GM12878 (cell line): Measurements from ENCODE around the gene MPV17. TPM values are rescaled to one million over a fixed set of nuclear protein-coding genes. Genes with fewer than 3 reads are reported as not detected.
A peak's percentile ranks its signal among the peaks of the same experiment; 100 is the strongest.

Experiments used
- ATAC-seq: fragments of 200-7000 bp; cut with Tn5 transposase; 3 replicates; pipeline ENCODE4 v1.9.1; 2020; ENCODE audit warnings: mild to moderate bottlenecking, moderate library complexity
- BruUV-seq: library from RNA; stranded (reverse); fragments of 400-500 nt; replicated peaks from 2 replicates; lab custom pipeline; 2021; lab: Mats Ljungman, UMichigan
- CTCF ChIA-PET: fragments of 300-600 bp; sonication (Branson Sonifier 250); formaldehyde crosslinking; extraction: SDS; loops from one replicate; lab custom pipeline; 2021; ENCODE audit warnings: inconsistent platforms; lab: Yijun Ruan, JAX
- POLR2A ChIA-PET: fragments of 350-600 bp; formaldehyde crosslinking; extraction: SDS; loops from one replicate; lab custom pipeline; 2021; ENCODE audit warnings: inconsistent platforms; lab: Charles Lee
- RAD21 ChIA-PET: fragments of 300-600 bp; sonication (Branson Sonifier 250); formaldehyde crosslinking; loops from one replicate; lab custom pipeline; 2023; ENCODE audit warnings: antibody characterized with exemption; ENCODE audit not compliant: unreplicated experiment; lab: Charles Lee
- SMC1A ChIA-PET: fragments of 300-600 bp; sonication (Branson Sonifier 250); formaldehyde crosslinking; loops from one replicate; lab custom pipeline; 2023; ENCODE audit not compliant: unreplicated experiment, uncharacterized antibody; lab: Charles Lee
- DNase-seq: peaks from one replicate; pipeline ENCODE4 v3.0.0-alpha.2; 2011; ENCODE audit warnings: low read depth, low spot score
- FAIRE-seq: peaks from 3 replicates; lab custom pipeline; 2011; peaks lifted over from hg19 to GRCh38; lab: Jason Lieb, UNC
- H2AFZ ChIP-seq: 2 replicates; pipeline ENCODE4 v1.6.0; 2011; ENCODE audit warnings: low read depth, low read length, control low read depth; ENCODE audit not compliant: control insufficient read depth
- H3K27ac ChIP-seq: 2 replicates; pipeline ENCODE4 v1.5.1; 2011; ENCODE audit warnings: control low read depth; ENCODE audit not compliant: control insufficient read depth, insufficient read depth
- H3K27me3 ChIP-seq, 2 experiments: replicated peaks in 1 of 2; 2 replicates each; pipeline versions ENCODE4 v1.6.0 to v1.6.1; 2011; ENCODE audit warnings: low read length in 1 of 2; ENCODE audit not compliant: control insufficient read depth in 2 of 2, insufficient read depth in 2 of 2
- H3K36me3 ChIP-seq, 2 experiments: 2 replicates each; pipeline ENCODE4 v1.5.1; 2011; ENCODE audit warnings: low read length in 1 of 2; ENCODE audit not compliant: control insufficient read depth in 2 of 2, insufficient read depth in 2 of 2
- H3K4me1 ChIP-seq: 2 replicates; pipeline ENCODE4 v1.6.1; 2011; ENCODE audit warnings: mild to moderate bottlenecking, low read length, moderate library complexity, mixed read lengths; ENCODE audit not compliant: control insufficient read depth, insufficient read depth
- H3K4me2 ChIP-seq: 2 replicates; pipeline ENCODE4 v1.6.0; 2011; ENCODE audit warnings: control low read depth; ENCODE audit not compliant: control insufficient read depth, insufficient read depth
- H3K4me3 ChIP-seq: fragments of 200-600 bp; sonication (generic); 2 replicates; pipeline ENCODE4 v1.5.1; 2016
- H3K79me2 ChIP-seq: 2 replicates; pipeline ENCODE4 v1.6.0; 2011; ENCODE audit warnings: low read length; ENCODE audit not compliant: control insufficient read depth, insufficient read depth
- H3K9ac ChIP-seq: 2 replicates; pipeline ENCODE4 v1.8.0; 2011; ENCODE audit warnings: low read length, control low read depth, mixed read lengths; ENCODE audit not compliant: control insufficient read depth, insufficient read depth
- H3K9me3 ChIP-seq: replicated peaks from 3 replicates; pipeline ENCODE4 v1.5.1; 2011; ENCODE audit warnings: mild to moderate bottlenecking, low read length; ENCODE audit not compliant: control insufficient read depth, insufficient read depth
- H4K20me1 ChIP-seq: 2 replicates; pipeline ENCODE4 v1.6.0; 2011; ENCODE audit not compliant: control insufficient read depth, insufficient read depth
- ATF7 ChIP-seq: fragments of 450-650 bp; IDR thresholded peaks from 2 replicates; pipeline ENCODE4 v1.6.1; 2016; ENCODE audit warnings: low read depth, mild to moderate bottlenecking
- BRCA1 ChIP-seq: IDR thresholded peaks from 2 replicates; pipeline ENCODE4 v1.6.1; 2011; ENCODE audit warnings: low read depth, low read length, improper control_type of control experiment
- CBX5 ChIP-seq: sonication (generic); IDR thresholded peaks from 2 replicates; pipeline ENCODE4 v1.6.1; 2016; ENCODE audit warnings: low read depth, moderate library complexity, mild to moderate bottlenecking, inconsistent platforms
- ETV6 ChIP-seq, 2 experiments: fragments of 450-650 bp in 1 of 2; IDR thresholded peaks in 1 of 2; conservative IDR thresholded peaks in 1 of 2; 2 replicates each; pipeline ENCODE4 v1.6.1; 2014; ENCODE audit warnings: antibody characterized with exemption in 1 of 2, borderline replicate concordance in 1 of 2, low read depth in 1 of 2, mild to moderate bottlenecking in 1 of 2, moderate library complexity in 1 of 2
- FOXK2 ChIP-seq: fragments of 450-650 bp; IDR thresholded peaks from 2 replicates; pipeline ENCODE4 v1.6.1; 2017; ENCODE audit warnings: mild to moderate bottlenecking, moderate library complexity
- HDAC6 ChIP-seq: fragments of 200-600 bp; sonication (generic); IDR thresholded peaks from one replicate; pipeline ENCODE4 v1.8.0; 2017; ENCODE audit warnings: antibody characterized with exemption; ENCODE audit not compliant: unreplicated experiment
- JUND ChIP-seq: IDR thresholded peaks from 2 replicates; pipeline ENCODE4 v1.6.1; 2012; ENCODE audit warnings: low read depth, mild to moderate bottlenecking, low read length, improper control_type of control experiment, moderate library complexity
- KDM1A ChIP-seq: fragments of 200-600 bp; sonication (generic); IDR thresholded peaks from 2 replicates; pipeline ENCODE4 v1.6.1; 2016; ENCODE audit warnings: borderline replicate concordance
- LARP7 ChIP-seq: fragments of 450-650 bp; IDR thresholded peaks from 2 replicates; pipeline ENCODE4 v1.6.1; 2017; ENCODE audit warnings: mild to moderate bottlenecking
- NFXL1 ChIP-seq: fragments of 450-650 bp; IDR thresholded peaks from 2 replicates; pipeline ENCODE4 v1.6.1; 2017; ENCODE audit warnings: antibody characterized with exemption, mild to moderate bottlenecking, borderline replicate concordance
- RAD51 ChIP-seq: fragments of 450-650 bp; IDR thresholded peaks from 2 replicates; pipeline ENCODE4 v1.6.1; 2016; ENCODE audit warnings: moderate library complexity, mild to moderate bottlenecking, inconsistent platforms
- RELA ChIP-seq: fragments of 450-650 bp; IDR thresholded peaks from 2 replicates; pipeline ENCODE4 v1.8.0; 2014; ENCODE audit warnings: borderline replicate concordance; ENCODE audit not compliant: partially characterized antibody
- SMC3 ChIP-seq: IDR thresholded peaks from 2 replicates; pipeline ENCODE4 v1.6.1; 2011; ENCODE audit warnings: low read length, improper control_type of control experiment, borderline replicate concordance
- TBL1XR1 ChIP-seq: IDR thresholded peaks from 2 replicates; pipeline ENCODE4 v1.6.1; 2012; ENCODE audit warnings: low read depth, low read length, improper control_type of control experiment
- ZBED1 ChIP-seq: IDR thresholded peaks from 2 replicates; pipeline ENCODE4 v1.6.1; 2016; ENCODE audit warnings: borderline replicate concordance
- WGBS: methylation state at CpG from one replicate; pipeline ENCODE4 v1.1.6; 2016; ENCODE audit warnings: low lambda C conversion rate; ENCODE audit not compliant: insufficient replicate concordance, insufficient coverage; ENCODE audit errors: missing lambda C conversion rate; 5-methylcytosine and 5-hydroxymethylcytosine counted together
- in situ Hi-C: fragments of 300-500 bp; cut with MboI; formaldehyde crosslinking; loops from 9 replicates; pipeline ENCODE4 v1.14.3; 2018; ENCODE audit warnings: mixed read lengths
- intact Hi-C: fragments of 100-400 bp; cut with micrococcal nuclease; formaldehyde crosslinking; loops from one replicate; pipeline ENCODE4 v1.14.2; 2022; ENCODE audit not compliant: unreplicated experiment
- polyA plus RNA-seq, 11 experiments: library from polyadenylated mRNA; depleted of rRNA in 4 of 11; unstranded in 6 of 11; stranded (reverse) in 5 of 11; fragments of >200 nt; fragmentation: Nextera tagmentation in 4 of 11; fragmentation: Illumina TruSeq in 1 of 11; extraction: Ambion mirVana in 4 of 11; extraction: Trizol in 1 of 11; gene quantifications; 1 replicate in 1 of 11; 2 replicates in 10 of 11; pipeline versions ENCODE4 v1.2.1 to v1.2.3, GENCODE V29; 2011 to 2016; ENCODE audit warnings: inconsistent platforms in 2 of 11, missing spikeins in 2 of 11, low read depth in 1 of 11
- total RNA-seq, 4 experiments: library from RNA; depleted of rRNA in 3 of 4; stranded (reverse); fragments of >200 nt in 3 of 4; fragmentation: Illumina TruSeq in 1 of 4; extraction: Trizol in 1 of 4; gene quantifications; 2 replicates each; pipeline versions ENCODE4 v1.2.1 to v1.2.3, GENCODE V29; 2013 to 2021
- TF ChIP-seq, protein P1 (sequence below): IDR thresholded peaks from 2 replicates; pipeline ENCODE4 v1.6.1; 2011; ENCODE audit warnings: mild to moderate bottlenecking, low read depth, low read length, moderate library complexity; ENCODE audit not compliant: insufficient replicate concordance
- TF ChIP-seq, protein P2 (sequence below): IDR thresholded peaks from 2 replicates; pipeline ENCODE4 v1.6.1; 2012; ENCODE audit warnings: low read depth, low read length, improper control_type of control experiment
- TF ChIP-seq, protein P3 (sequence below): fragments of 450-650 bp; IDR thresholded peaks from 2 replicates; pipeline ENCODE4 v1.6.1; 2017; ENCODE audit warnings: borderline replicate concordance
- TF ChIP-seq, protein P4 (sequence below): fragments of 450-650 bp; IDR thresholded peaks from 2 replicates; pipeline ENCODE4 v1.6.1; 2016; ENCODE audit warnings: mild to moderate bottlenecking

MPV17 gene
- total and polyA plus RNA-seq, 10 of the 15 experiments (the other 5 are each of a cell fraction or from before 2014, with no cell fraction given) = 63.4 to 143 (median 89.0) TPM

DNA sequence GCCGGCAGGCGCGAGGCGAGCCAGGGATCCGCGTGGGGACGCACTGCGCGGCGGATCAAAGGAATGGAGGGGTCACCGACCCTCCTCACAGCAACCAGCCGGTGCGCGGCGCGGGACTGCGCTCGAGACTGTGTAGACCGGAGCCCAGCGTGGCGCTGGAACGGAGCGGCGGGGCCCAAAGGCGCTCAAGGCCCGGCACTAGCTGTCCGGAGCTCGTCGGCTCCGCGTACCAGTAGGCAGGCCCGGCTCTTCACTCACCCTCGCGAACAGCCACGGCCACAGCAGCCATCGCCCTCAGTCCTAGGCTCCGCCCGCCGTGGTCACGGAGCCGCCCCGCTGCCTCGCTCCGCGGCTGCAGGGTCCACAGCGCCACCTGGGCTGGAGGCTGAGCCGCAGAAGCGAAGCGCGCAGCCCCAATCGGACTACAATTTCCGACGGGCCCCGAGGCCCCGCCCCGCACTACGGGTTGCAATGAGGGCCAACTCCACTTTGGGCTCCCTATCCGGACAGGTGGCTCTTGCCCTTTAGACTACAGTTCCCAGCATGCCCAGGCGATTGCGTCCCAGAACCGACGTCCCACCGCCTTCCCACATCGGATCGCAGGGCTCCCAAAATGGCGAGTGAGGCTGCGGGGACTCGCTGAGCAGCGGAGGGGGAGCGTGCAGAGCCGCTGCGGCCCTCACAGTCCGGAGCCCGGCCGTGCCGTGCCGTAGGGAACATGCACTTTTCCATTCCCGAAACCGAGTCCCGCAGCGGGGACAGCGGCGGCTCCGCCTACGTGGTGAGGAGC, 47.3 kb upstream of the MPV17 start, which contains the start of the genes EIF2B4 and SNX17:
Gene EIF2B4, minus strand, starts transcription at position 313 of the 790 bp plus-strand sequence. Its CDS starts 24 bp downstream, at position 289.
Gene SNX17, plus strand, starts transcription at position 591 of the 790 bp plus-strand sequence. Its CDS starts 128 bp downstream, at position 719.
- H3K79me2 ChIP-seq = peaks cover 40% of the 10 kb centered on the region
- intact Hi-C loops = loop anchor here (1.0 to 5.0 kb wide), 4 partner anchors 10 to 47 kb away; partner anchors contain the start of genes GTF3C2, MPV17, PPM1G and ZNF513
- TF ChIP-seq CBX5 = peak; percentile 75; the same call in 1 of the 2 replicates
- TF ChIP-seq SMC3 = peak; percentile 46; the same call in 1 of the 2 replicates
- peak; percentile 17; the same call in 1 of the 2 replicates for TF ChIP-seq ATF7
- peak; percentile 58; the same call in 1 of the 2 replicates for TF ChIP-seq TBL1XR1
- TF ChIP-seq, protein P1, sequence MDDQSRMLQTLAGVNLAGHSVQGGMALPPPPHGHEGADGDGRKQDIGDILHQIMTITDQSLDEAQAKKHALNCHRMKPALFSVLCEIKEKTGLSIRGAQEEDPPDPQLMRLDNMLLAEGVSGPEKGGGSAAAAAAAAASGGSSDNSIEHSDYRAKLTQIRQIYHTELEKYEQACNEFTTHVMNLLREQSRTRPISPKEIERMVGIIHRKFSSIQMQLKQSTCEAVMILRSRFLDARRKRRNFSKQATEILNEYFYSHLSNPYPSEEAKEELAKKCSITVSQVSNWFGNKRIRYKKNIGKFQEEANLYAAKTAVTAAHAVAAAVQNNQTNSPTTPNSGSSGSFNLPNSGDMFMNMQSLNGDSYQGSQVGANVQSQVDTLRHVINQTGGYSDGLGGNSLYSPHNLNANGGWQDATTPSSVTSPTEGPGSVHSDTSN = no peak
- no peak for TF ChIP-seq BRCA1
- TF ChIP-seq JUND = no peak
- TF ChIP-seq, protein P2, sequence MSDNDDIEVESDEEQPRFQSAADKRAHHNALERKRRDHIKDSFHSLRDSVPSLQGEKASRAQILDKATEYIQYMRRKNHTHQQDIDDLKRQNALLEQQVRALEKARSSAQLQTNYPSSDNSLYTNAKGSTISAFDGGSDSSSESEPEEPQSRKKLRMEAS = peak; percentile 69; the same call in 1 of the 2 replicates
- no peak for TF ChIP-seq KDM1A
- TF ChIP-seq RAD51 = no peak
- peak; percentile 75 for TF ChIP-seq RELA
- TF ChIP-seq FOXK2 = no peak
- TF ChIP-seq, protein P3, sequence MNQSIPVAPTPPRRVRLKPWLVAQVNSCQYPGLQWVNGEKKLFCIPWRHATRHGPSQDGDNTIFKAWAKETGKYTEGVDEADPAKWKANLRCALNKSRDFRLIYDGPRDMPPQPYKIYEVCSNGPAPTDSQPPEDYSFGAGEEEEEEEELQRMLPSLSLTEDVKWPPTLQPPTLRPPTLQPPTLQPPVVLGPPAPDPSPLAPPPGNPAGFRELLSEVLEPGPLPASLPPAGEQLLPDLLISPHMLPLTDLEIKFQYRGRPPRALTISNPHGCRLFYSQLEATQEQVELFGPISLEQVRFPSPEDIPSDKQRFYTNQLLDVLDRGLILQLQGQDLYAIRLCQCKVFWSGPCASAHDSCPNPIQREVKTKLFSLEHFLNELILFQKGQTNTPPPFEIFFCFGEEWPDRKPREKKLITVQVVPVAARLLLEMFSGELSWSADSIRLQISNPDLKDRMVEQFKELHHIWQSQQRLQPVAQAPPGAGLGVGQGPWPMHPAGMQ = no peak
- TF ChIP-seq HDAC6 = peak; percentile 20
- peak; percentile 92 for TF ChIP-seq LARP7
- TF ChIP-seq NFXL1 = no peak
- 0 out of 4 replicates have a peak, but pooled peaks of 1 of the 2 experiments have one; percentile 15 for TF ChIP-seq ETV6 (conservative IDR thresholded peaks at IDR 0.05 in 1 of 2, IDR thresholded peaks at IDR 0.05 in 1 of 2; ENCODE audit: borderline replicate concordance in 1 of 2, low read depth in 1 of 2)
- TF ChIP-seq, protein P4, sequence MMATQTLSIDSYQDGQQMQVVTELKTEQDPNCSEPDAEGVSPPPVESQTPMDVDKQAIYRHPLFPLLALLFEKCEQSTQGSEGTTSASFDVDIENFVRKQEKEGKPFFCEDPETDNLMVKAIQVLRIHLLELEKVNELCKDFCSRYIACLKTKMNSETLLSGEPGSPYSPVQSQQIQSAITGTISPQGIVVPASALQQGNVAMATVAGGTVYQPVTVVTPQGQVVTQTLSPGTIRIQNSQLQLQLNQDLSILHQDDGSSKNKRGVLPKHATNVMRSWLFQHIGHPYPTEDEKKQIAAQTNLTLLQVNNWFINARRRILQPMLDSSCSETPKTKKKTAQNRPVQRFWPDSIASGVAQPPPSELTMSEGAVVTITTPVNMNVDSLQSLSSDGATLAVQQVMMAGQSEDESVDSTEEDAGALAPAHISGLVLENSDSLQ = 0 out of 2 replicates have a peak, but pooled peaks have one; percentile 7
- no peak for TF ChIP-seq ZBED1

More for the DNA sequence above, 47.3 kb upstream of the MPV17 start, which contains the start of the genes EIF2B4 and SNX17:
- H3K27me3 ChIP-seq = no peaks in the 10 kb centered on the region
- FAIRE-seq (peak; percentile 99), ATAC-seq (peak; percentile 92), DNase-seq (peak; percentile 97)
- under 1% methylated on average over 81 of the region's 85 CpGs for WGBS
- ChIA-PET CTCF (interaction anchor here (0.8 to 2.1 kb wide), 14 partner anchors 10 to 313 kb away, joined by 3 to 14 read pairs (median 4); partner anchors contain the start of genes NRBP1 and PPM1G), POLR2A (interaction anchor here (0.6 to 2.3 kb wide), 14 partner anchors 10 to 298 kb away, joined by 3 to 14 read pairs (median 4); partner anchors contain the start of genes GTF3C2, NRBP1, PPM1G and ZNF513), RAD21 (interaction anchor here (0.9 to 2.0 kb wide), 6 partner anchors 10 to 336 kb away, joined by 3 to 7 read pairs (median 4); partner anchors contain the start of genes MPV17, PPM1G and ZNF513), SMC1A (interaction anchor here (0.6 to 3.2 kb wide), 12 partner anchors 9 to 321 kb away, joined by 3 to 13 read pairs (median 4); partner anchors contain the start of genes GTF3C2 and PPM1G)
- in situ Hi-C loops = no loop called here
- H3K36me3 ChIP-seq = peaks cover 10 to 23% of the 10 kb centered on the region in 2 experiments
- H3K9me3 ChIP-seq = no peaks in the 10 kb centered on the region
- peak within 1 kb of the TSS; percentile 85 for H3K4me3 ChIP-seq
- no TSS peak for BruUV-seq
- peaks cover 4% of the 10 kb centered on the region; the same call in 1 of the 2 replicates for H3K4me1 ChIP-seq
- H3K4me2 ChIP-seq = peak within 1 kb of the TSS; percentile 95
- H2AFZ ChIP-seq = peak within 1 kb of the TSS; percentile 89
- H3K27ac ChIP-seq = peak within 1 kb of the TSS; percentile 93
- H4K20me1 ChIP-seq = no peaks in the 10 kb centered on the region
- peak within 1 kb of the TSS; percentile 92 for H3K9ac ChIP-seq
